OCI-LY1 (cell line): ENCODE measurements around the gene PKNOX2.

Source experiments
- EZH2 ChIP-seq: fragments of 200-600 bp; sonication (generic), shearing (Covaris generic); IDR thresholded peaks from 2 replicates; pipeline ENCODE4 v1.8.0; 2017; ENCODE audit warnings: borderline replicate concordance, mixed run types, mild to moderate bottlenecking, antibody characterized with exemption, low read length, moderate library complexity, mixed read lengths
- TF ChIP-seq, protein P1 (sequence below): fragments of 200-600 bp; sonication (generic), shearing (Covaris generic); IDR thresholded peaks from 2 replicates; pipeline ENCODE4 v1.5.1; 2017; ENCODE audit warnings: mild to moderate bottlenecking, antibody characterized with exemption, low read length, moderate library complexity, mixed read lengths

DNA sequence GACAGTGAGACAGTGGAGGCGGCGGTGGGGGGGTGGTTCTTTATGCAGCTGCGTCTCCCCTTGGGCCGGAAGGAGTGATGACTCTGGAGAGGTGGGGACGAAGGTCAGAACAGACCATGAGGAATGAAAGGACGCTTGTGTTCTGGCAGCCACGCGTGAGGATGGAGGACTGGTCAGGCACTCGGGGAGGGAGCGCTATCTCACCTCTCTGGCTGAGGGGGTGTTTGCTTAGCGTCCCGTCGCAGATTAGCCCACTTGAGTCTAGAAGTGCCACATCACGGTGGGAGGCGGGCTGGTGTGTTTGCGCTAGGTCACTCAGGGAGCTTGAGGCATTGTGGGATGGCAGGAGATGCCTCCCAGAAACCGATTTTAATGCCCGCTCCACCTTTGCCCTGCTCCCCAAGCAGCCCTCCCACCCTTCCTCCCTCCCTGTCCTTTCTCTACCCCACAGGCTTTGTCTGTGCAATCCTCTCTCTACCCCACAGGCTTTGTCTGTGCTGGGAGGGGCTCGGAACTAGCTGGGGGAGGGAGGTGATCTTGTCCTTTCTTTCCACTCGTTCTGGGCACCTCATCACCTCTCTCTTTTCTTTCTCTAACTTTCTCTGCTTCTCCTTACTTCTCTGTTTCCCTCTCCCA lies 97.8 kb downstream of the PKNOX2 start:
- TF ChIP-seq, protein P1, sequence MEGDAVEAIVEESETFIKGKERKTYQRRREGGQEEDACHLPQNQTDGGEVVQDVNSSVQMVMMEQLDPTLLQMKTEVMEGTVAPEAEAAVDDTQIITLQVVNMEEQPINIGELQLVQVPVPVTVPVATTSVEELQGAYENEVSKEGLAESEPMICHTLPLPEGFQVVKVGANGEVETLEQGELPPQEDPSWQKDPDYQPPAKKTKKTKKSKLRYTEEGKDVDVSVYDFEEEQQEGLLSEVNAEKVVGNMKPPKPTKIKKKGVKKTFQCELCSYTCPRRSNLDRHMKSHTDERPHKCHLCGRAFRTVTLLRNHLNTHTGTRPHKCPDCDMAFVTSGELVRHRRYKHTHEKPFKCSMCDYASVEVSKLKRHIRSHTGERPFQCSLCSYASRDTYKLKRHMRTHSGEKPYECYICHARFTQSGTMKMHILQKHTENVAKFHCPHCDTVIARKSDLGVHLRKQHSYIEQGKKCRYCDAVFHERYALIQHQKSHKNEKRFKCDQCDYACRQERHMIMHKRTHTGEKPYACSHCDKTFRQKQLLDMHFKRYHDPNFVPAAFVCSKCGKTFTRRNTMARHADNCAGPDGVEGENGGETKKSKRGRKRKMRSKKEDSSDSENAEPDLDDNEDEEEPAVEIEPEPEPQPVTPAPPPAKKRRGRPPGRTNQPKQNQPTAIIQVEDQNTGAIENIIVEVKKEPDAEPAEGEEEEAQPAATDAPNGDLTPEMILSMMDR = no peak
- TF ChIP-seq EZH2 = no peak
